GM12801 (cell line): ENCODE data around the gene TMPRSS11D.

Experiments used
- TF ChIP-seq, protein P1 (sequence below): IDR thresholded peaks from one replicate; pipeline ENCODE4 v1.5.1; 2011; ENCODE audit warnings: control low read depth; ENCODE audit not compliant: insufficient read length; ENCODE audit errors: extremely low read depth

The TMPRSS11D gene

DNA sequence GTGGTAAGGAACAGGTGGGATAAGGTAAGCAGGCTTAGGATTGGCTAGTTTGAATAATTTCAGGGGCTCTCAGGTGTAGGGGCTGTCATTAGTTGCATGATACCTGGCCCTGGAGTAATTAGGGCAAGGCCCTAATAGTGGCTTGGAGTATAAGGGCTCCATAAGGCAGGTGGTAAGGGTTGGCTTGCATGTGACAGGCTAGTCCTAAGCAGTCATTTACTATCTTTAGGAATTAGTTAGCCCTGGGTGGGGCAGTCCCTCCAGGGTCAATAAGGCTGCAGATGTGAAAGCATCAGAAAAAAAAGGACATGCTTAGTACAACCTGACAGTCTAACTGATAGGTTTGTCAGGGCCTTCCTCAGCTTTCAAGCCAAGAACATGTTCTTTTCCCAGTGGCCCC, 7.8 kb upstream of the TMPRSS11D start:
- TF ChIP-seq, protein P1, sequence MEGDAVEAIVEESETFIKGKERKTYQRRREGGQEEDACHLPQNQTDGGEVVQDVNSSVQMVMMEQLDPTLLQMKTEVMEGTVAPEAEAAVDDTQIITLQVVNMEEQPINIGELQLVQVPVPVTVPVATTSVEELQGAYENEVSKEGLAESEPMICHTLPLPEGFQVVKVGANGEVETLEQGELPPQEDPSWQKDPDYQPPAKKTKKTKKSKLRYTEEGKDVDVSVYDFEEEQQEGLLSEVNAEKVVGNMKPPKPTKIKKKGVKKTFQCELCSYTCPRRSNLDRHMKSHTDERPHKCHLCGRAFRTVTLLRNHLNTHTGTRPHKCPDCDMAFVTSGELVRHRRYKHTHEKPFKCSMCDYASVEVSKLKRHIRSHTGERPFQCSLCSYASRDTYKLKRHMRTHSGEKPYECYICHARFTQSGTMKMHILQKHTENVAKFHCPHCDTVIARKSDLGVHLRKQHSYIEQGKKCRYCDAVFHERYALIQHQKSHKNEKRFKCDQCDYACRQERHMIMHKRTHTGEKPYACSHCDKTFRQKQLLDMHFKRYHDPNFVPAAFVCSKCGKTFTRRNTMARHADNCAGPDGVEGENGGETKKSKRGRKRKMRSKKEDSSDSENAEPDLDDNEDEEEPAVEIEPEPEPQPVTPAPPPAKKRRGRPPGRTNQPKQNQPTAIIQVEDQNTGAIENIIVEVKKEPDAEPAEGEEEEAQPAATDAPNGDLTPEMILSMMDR = no peak

GRCh38 chr4:67886281-67886680, 2.5 kb upstream of the TMPRSS11D start:
- TF ChIP-seq, protein P1 = no peak

- TF ChIP-seq, protein P1 = no peak
Measured at GRCh38 chr4:67885762-67886161, 2.0 kb upstream of the TMPRSS11D start.

DNA sequence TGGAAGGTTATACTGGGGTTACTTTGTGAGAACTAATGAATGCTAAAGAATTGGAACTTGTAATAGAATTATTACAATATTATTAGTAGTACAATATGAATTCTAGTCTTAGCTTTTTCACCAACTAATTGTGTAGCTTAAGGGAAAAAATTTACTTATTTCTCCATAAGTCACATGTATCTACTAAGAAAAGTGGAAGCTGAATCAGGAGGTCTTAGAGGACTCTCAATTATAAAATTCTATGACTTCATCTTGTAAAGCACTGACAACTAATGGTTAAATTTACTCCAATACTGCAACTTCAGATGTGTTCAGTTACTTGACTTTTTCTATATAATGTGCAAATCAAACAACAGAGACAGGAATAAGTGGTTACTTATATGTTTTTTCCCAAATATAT, 899 bp upstream of the TMPRSS11D start:
- TF ChIP-seq, protein P1 = no peak

- TF ChIP-seq, protein P1 = no peak
Measured at GRCh38 chr4:67883458-67883857, 344 bp downstream of the TMPRSS11D start.

DNA sequence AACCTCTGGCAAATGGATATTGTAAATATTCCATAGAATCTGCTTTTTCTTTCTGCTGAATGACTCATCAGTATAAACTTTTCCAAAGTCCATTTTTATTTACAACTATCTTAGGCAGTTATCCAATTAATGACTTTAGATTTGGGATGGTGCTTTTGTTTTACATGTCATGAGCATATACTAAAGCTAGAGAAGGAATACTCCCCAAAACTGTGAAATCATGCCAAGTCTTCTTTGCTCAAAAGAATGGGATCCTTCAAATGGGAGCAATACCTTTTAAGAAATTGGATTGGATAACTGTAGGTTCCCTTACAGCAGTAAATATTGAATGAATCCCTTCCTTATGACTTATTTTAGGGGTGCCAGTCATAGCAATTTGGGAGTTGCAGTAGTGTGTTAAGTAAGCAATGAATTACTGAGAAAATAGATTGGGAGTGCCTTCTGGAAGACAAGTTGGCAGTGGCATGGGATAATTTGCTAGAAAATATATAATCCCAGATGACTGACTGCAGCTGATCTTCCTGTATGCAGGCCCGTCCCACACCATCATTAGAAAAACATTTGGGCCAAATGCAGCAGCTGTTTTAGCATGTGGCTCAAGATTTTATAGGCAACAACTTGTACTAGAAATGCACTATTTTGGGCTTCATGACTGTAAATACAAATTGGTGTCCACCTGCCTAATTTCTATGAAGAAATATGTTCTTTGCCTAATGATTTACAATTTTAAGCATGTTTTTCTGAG, 2.8 kb downstream of the TMPRSS11D start:
- TF ChIP-seq, protein P1 = no peak

DNA sequence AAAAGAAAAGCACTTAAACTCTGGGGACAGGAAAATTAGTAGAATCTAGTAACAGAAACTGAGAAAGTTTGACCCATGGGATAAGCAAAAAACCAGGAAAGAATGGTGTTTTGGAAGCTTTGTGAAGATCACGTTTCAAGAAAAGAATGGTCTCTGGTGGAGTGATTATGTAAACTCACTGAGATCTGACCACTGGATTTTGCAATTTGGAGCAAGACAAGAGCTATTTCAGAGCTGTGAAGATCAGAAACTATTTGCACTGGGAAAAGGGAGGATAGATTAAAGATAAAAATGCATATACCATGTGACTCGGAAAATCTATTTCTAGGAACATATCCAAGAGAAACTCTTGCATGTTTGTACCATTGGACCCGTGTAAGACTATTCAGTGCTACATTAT, 4.3 kb downstream of the TMPRSS11D start:
- TF ChIP-seq, protein P1 = no peak
